GM12878 (cell line): ENCODE data around the gene CLIC6. TPM values are rescaled to one million over a fixed set of nuclear protein-coding genes. Genes with fewer than 3 reads are reported as not detected.

Experiments
- ASH2L ChIP-seq: fragments of 300-600, 200-600 bp; sonication (generic); IDR thresholded peaks from 2 replicates; pipeline ENCODE4 v1.6.1; 2017; ENCODE audit warnings: low read depth, mild to moderate bottlenecking, borderline replicate concordance
- BACH1 ChIP-seq: fragments of 450-650 bp; IDR thresholded peaks from 2 replicates; pipeline ENCODE4 v1.6.1; 2017; ENCODE audit warnings: mild to moderate bottlenecking, borderline replicate concordance
- BMI1 ChIP-seq: fragments of 450-650 bp; IDR thresholded peaks from 2 replicates; pipeline ENCODE4 v1.6.1; 2016; ENCODE audit warnings: mild to moderate bottlenecking, moderate library complexity, borderline replicate concordance
- CEBPZ ChIP-seq: fragments of 150-350 bp; IDR thresholded peaks from 2 replicates; pipeline ENCODE4 v1.6.1; 2016; ENCODE audit warnings: low read depth, low read length
- CREB1 ChIP-seq: IDR thresholded peaks from 2 replicates; pipeline ENCODE4 v1.6.1; 2012; ENCODE audit warnings: low read depth, mild to moderate bottlenecking, inconsistent platforms
- MTA2 ChIP-seq: fragments of 450-650 bp; IDR thresholded peaks from 2 replicates; pipeline ENCODE4 v1.6.1; 2016; ENCODE audit warnings: low read depth, mild to moderate bottlenecking, moderate library complexity
- NBN ChIP-seq: fragments of 450-650 bp; IDR thresholded peaks from 2 replicates; pipeline ENCODE4 v1.6.1; 2016
- RB1 ChIP-seq: fragments of 450-650 bp; formaldehyde crosslinking; IDR thresholded peaks from 2 replicates; pipeline ENCODE4 v1.6.1; 2017; ENCODE audit warnings: mild to moderate bottlenecking, borderline replicate concordance
- RFX5 ChIP-seq: IDR thresholded peaks from 2 replicates; pipeline ENCODE4 v1.6.1; 2011; ENCODE audit warnings: low read depth, low read length, improper control_type of control experiment
- SPI1 ChIP-seq: IDR thresholded peaks from 2 replicates; pipeline ENCODE4 v1.6.1; 2011; ENCODE audit warnings: low read depth, mild to moderate bottlenecking, low read length, moderate library complexity, borderline replicate concordance; ENCODE audit not compliant: insufficient read depth
- ZBTB4 ChIP-seq: fragments of 450-650 bp; formaldehyde crosslinking; IDR thresholded peaks from 2 replicates; pipeline ENCODE4 v1.4.0; 2022; ENCODE audit warnings: mild to moderate bottlenecking, moderate library complexity
- polyA plus RNA-seq, 11 experiments: library from polyadenylated mRNA; depleted of rRNA in 4 of 11; unstranded in 6 of 11; stranded (reverse) in 5 of 11; fragments of >200 nt; fragmentation: Nextera tagmentation in 4 of 11; fragmentation: Illumina TruSeq in 1 of 11; extraction: Ambion mirVana in 4 of 11; extraction: Trizol in 1 of 11; gene quantifications; 1 replicate in 1 of 11; 2 replicates in 10 of 11; pipeline versions ENCODE4 v1.2.1 to v1.2.3, GENCODE V29; 2011 to 2016; ENCODE audit warnings: inconsistent platforms in 2 of 11, missing spikeins in 2 of 11, low read depth in 1 of 11
- total RNA-seq, 4 experiments: library from RNA; depleted of rRNA in 3 of 4; stranded (reverse); fragments of >200 nt in 3 of 4; fragmentation: Illumina TruSeq in 1 of 4; extraction: Trizol in 1 of 4; gene quantifications; 2 replicates each; pipeline versions ENCODE4 v1.2.1 to v1.2.3, GENCODE V29; 2013 to 2021
- TF ChIP-seq, protein P1 (sequence below): IDR thresholded peaks from 2 replicates; pipeline ENCODE4 v1.6.1; 2012; ENCODE audit warnings: mild to moderate bottlenecking, low read depth, low read length
- TF ChIP-seq, protein P2 (sequence below): fragments of 450-650 bp; IDR thresholded peaks from 2 replicates; pipeline ENCODE4 v1.6.1; 2017; ENCODE audit warnings: mild to moderate bottlenecking
- TF ChIP-seq, protein P3 (sequence below): fragments of 450-650 bp; formaldehyde crosslinking; IDR thresholded peaks from 2 replicates; pipeline ENCODE4 v1.4.0; 2020; ENCODE audit warnings: mild to moderate bottlenecking, moderate library complexity

The CLIC6 gene
- total and polyA plus RNA-seq, 10 of the 15 experiments (the other 5 are each of a cell fraction or from before 2014, with no cell fraction given), result 5.7 to 34.1 (median 11.2) TPM

DNA sequence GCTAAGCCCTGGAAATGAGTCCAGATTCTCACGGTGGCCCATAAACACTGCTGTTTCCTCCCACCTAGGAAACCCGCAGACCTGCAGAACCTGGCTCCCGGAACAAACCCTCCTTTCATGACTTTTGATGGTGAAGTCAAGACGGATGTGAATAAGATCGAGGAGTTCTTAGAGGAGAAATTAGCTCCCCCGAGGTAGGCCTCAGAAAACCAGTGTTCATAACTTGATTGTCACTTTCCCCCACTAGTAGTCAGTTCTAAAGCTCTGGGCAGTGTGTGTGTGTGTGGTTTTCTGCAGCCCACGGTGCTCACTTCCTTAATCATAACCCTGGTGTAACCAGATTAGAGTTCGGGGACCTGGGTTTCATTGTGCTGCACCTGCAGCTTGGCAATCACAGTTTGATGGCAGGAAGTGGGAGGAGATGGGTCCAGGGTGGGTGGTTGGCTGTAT lies 39.1 kb downstream of the CLIC6 start (continued):
- TF ChIP-seq, protein P1, sequence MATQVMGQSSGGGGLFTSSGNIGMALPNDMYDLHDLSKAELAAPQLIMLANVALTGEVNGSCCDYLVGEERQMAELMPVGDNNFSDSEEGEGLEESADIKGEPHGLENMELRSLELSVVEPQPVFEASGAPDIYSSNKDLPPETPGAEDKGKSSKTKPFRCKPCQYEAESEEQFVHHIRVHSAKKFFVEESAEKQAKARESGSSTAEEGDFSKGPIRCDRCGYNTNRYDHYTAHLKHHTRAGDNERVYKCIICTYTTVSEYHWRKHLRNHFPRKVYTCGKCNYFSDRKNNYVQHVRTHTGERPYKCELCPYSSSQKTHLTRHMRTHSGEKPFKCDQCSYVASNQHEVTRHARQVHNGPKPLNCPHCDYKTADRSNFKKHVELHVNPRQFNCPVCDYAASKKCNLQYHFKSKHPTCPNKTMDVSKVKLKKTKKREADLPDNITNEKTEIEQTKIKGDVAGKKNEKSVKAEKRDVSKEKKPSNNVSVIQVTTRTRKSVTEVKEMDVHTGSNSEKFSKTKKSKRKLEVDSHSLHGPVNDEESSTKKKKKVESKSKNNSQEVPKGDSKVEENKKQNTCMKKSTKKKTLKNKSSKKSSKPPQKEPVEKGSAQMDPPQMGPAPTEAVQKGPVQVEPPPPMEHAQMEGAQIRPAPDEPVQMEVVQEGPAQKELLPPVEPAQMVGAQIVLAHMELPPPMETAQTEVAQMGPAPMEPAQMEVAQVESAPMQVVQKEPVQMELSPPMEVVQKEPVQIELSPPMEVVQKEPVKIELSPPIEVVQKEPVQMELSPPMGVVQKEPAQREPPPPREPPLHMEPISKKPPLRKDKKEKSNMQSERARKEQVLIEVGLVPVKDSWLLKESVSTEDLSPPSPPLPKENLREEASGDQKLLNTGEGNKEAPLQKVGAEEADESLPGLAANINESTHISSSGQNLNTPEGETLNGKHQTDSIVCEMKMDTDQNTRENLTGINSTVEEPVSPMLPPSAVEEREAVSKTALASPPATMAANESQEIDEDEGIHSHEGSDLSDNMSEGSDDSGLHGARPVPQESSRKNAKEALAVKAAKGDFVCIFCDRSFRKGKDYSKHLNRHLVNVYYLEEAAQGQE, result no peak
- TF ChIP-seq ASH2L (0 out of 2 replicates have a peak, but pooled peaks have one; percentile 30), MTA2 (peak; percentile 65), NBN (peak; percentile 30; the same call in 1 of the 2 replicates), CEBPZ (no peak), RB1 (no peak), ZBTB4 (CRISPR knock-in tag) (no peak), BMI1 (no peak), RFX5 (no peak), BACH1 (no peak), CREB1 (no peak), SPI1 (peak; percentile 95)
- TF ChIP-seq, protein P2, sequence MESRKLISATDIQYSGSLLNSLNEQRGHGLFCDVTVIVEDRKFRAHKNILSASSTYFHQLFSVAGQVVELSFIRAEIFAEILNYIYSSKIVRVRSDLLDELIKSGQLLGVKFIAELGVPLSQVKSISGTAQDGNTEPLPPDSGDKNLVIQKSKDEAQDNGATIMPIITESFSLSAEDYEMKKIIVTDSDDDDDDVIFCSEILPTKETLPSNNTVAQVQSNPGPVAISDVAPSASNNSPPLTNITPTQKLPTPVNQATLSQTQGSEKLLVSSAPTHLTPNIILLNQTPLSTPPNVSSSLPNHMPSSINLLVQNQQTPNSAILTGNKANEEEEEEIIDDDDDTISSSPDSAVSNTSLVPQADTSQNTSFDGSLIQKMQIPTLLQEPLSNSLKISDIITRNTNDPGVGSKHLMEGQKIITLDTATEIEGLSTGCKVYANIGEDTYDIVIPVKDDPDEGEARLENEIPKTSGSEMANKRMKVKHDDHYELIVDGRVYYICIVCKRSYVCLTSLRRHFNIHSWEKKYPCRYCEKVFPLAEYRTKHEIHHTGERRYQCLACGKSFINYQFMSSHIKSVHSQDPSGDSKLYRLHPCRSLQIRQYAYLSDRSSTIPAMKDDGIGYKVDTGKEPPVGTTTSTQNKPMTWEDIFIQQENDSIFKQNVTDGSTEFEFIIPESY, result no peak
- TF ChIP-seq, protein P3, sequence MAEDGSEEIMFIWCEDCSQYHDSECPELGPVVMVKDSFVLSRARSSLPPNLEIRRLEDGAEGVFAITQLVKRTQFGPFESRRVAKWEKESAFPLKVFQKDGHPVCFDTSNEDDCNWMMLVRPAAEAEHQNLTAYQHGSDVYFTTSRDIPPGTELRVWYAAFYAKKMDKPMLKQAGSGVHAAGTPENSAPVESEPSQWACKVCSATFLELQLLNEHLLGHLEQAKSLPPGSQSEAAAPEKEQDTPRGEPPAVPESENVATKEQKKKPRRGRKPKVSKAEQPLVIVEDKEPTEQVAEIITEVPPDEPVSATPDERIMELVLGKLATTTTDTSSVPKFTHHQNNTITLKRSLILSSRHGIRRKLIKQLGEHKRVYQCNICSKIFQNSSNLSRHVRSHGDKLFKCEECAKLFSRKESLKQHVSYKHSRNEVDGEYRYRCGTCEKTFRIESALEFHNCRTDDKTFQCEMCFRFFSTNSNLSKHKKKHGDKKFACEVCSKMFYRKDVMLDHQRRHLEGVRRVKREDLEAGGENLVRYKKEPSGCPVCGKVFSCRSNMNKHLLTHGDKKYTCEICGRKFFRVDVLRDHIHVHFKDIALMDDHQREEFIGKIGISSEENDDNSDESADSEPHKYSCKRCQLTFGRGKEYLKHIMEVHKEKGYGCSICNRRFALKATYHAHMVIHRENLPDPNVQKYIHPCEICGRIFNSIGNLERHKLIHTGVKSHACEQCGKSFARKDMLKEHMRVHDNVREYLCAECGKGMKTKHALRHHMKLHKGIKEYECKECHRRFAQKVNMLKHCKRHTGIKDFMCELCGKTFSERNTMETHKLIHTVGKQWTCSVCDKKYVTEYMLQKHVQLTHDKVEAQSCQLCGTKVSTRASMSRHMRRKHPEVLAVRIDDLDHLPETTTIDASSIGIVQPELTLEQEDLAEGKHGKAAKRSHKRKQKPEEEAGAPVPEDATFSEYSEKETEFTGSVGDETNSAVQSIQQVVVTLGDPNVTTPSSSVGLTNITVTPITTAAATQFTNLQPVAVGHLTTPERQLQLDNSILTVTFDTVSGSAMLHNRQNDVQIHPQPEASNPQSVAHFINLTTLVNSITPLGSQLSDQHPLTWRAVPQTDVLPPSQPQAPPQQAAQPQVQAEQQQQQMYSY (CRISPR knock-in tag), result no peak
